H9 (cell line): ENCODE data around the gene ZNF160. TPM values are rescaled to one million over a fixed set of nuclear protein-coding genes. Genes with fewer than 3 reads are reported as not detected.

ENCODE experiments used
- DNase-seq: peaks from one replicate; pipeline ENCODE4 v3.0.0-alpha.2; 2017
- H2AFZ ChIP-seq: one replicate; pipeline ENCODE4 v1.6.1; 2013; ENCODE audit warnings: mild to moderate bottlenecking, low read length, control low read depth, moderate library complexity
- H2AK5ac ChIP-seq: 2 replicates; pipeline ENCODE4 v1.6.1; 2013; ENCODE audit warnings: low read length, control low read depth, mixed read lengths; ENCODE audit not compliant: insufficient read length
- H2BK120ac ChIP-seq: one replicate; pipeline ENCODE4 v1.6.1; 2013; ENCODE audit warnings: low read depth, mild to moderate bottlenecking, low read length, control low read depth, inconsistent platforms; ENCODE audit not compliant: poor library complexity, severe bottlenecking
- H2BK12ac ChIP-seq: 2 replicates; pipeline ENCODE4 v1.6.1; 2013; ENCODE audit warnings: low read length, control low read depth, mixed read lengths, low read depth; ENCODE audit not compliant: insufficient read length
- H2BK15ac ChIP-seq: 2 replicates; pipeline ENCODE4 v1.6.1; 2013; ENCODE audit warnings: low read depth, low read length, control low read depth
- H2BK20ac ChIP-seq: one replicate; pipeline ENCODE4 v1.6.1; 2013; ENCODE audit warnings: low read depth, mild to moderate bottlenecking, low read length, control low read depth, inconsistent platforms; ENCODE audit not compliant: poor library complexity, severe bottlenecking
- H2BK5ac ChIP-seq: 2 replicates; pipeline ENCODE4 v1.6.1; 2013; ENCODE audit warnings: low read length, control low read depth, mixed read lengths; ENCODE audit not compliant: insufficient read length
- H3K14ac ChIP-seq: 2 replicates; pipeline ENCODE4 v1.6.1; 2013; ENCODE audit warnings: low read length, control low read depth; ENCODE audit not compliant: insufficient read depth
- H3K18ac ChIP-seq: 2 replicates; pipeline ENCODE4 v1.6.1; 2013; ENCODE audit warnings: low read depth, mild to moderate bottlenecking, mixed read lengths, low read length, control low read depth; ENCODE audit not compliant: insufficient read length
- H3K23ac ChIP-seq: 2 replicates; pipeline ENCODE4 v1.6.1; 2013; ENCODE audit warnings: low read length, control low read depth, mixed read lengths, low read depth; ENCODE audit not compliant: insufficient read length
- H3K23me2 ChIP-seq: 2 replicates; pipeline ENCODE4 v1.6.1; 2013; ENCODE audit warnings: low read depth, mild to moderate bottlenecking, mixed read lengths, low read length, control low read depth; ENCODE audit not compliant: insufficient read length, poor library complexity, severe bottlenecking
- H3K27ac ChIP-seq: 2 replicates; pipeline ENCODE4 v1.5.1; 2013; ENCODE audit warnings: low read length, control low read depth, mixed read lengths, low read depth; ENCODE audit not compliant: insufficient read length
- H3K27me3 ChIP-seq: 2 replicates; pipeline ENCODE4 v1.6.1; 2013; ENCODE audit warnings: low read length, control low read depth, inconsistent platforms; ENCODE audit not compliant: insufficient read depth
- H3K4ac ChIP-seq: 2 replicates; pipeline ENCODE4 v1.6.1; 2013; ENCODE audit warnings: low read depth, mild to moderate bottlenecking, control low read depth, inconsistent platforms, low read length, moderate library complexity
- H3K4me1 ChIP-seq: 2 replicates; pipeline ENCODE4 v1.6.1; 2013; ENCODE audit warnings: low read length, control low read depth, inconsistent platforms; ENCODE audit not compliant: insufficient read depth
- H3K4me2 ChIP-seq: 2 replicates; pipeline ENCODE4 v1.6.1; 2013; ENCODE audit warnings: low read length, control low read depth, mixed read lengths; ENCODE audit not compliant: insufficient read length, insufficient read depth
- H3K56ac ChIP-seq: 2 replicates; pipeline ENCODE4 v1.6.1; 2013; ENCODE audit warnings: low read depth, mild to moderate bottlenecking, mixed read lengths, low read length, control low read depth; ENCODE audit not compliant: insufficient read length
- H3K79me1 ChIP-seq: 2 replicates; pipeline ENCODE4 v1.6.1; 2013; ENCODE audit warnings: low read depth, mild to moderate bottlenecking, moderate library complexity, low read length, control low read depth, inconsistent platforms; ENCODE audit not compliant: insufficient read depth, poor library complexity, severe bottlenecking
- H3K79me2 ChIP-seq: 2 replicates; pipeline ENCODE4 v1.6.1; 2013; ENCODE audit warnings: low read length, control low read depth, inconsistent platforms; ENCODE audit not compliant: insufficient read depth
- H3K9ac ChIP-seq: 2 replicates; pipeline ENCODE4 v1.6.1; 2013; ENCODE audit warnings: low read length, control low read depth, mixed read lengths; ENCODE audit not compliant: insufficient read length; ENCODE audit errors: extremely low read depth
- H3K9me3 ChIP-seq: one replicate; pipeline ENCODE4 v1.6.1; 2013; ENCODE audit warnings: low read depth, low read length, inconsistent platforms; ENCODE audit not compliant: control insufficient read depth
- H3T11ph ChIP-seq: one replicate; pipeline ENCODE4 v1.6.1; 2013; ENCODE audit warnings: mild to moderate bottlenecking, low read length, control low read depth, inconsistent platforms
- H4K20me1 ChIP-seq: one replicate; pipeline ENCODE4 v1.6.1; 2013; ENCODE audit not compliant: control insufficient read depth, insufficient read length, insufficient read depth
- H4K5ac ChIP-seq: 2 replicates; pipeline ENCODE4 v1.6.1; 2013; ENCODE audit warnings: low read depth, mild to moderate bottlenecking, mixed read lengths, low read length, control low read depth; ENCODE audit not compliant: insufficient read length
- H4K8ac ChIP-seq: replicated peaks from 2 replicates; pipeline ENCODE4 v1.6.1; 2013; ENCODE audit warnings: low read length, control low read depth, mixed read lengths, low read depth; ENCODE audit not compliant: insufficient read length
- H4K91ac ChIP-seq: 2 replicates; pipeline ENCODE4 v1.6.1; 2013; ENCODE audit warnings: low read depth, mild to moderate bottlenecking, moderate library complexity, mixed read lengths, low read length, control low read depth; ENCODE audit not compliant: insufficient read length
- H3K27ac Mint-ChIP-seq, 3 experiments: 2 replicates in 2 of 3; 3 replicates in 1 of 3; pipeline ENCODE4 v1.8.0; 2020 to 2021; ENCODE audit warnings: mixed read lengths in 3 of 3, mild to moderate bottlenecking in 1 of 3, moderate library complexity in 1 of 3
- H3K27me3 Mint-ChIP-seq: 2 replicates; pipeline ENCODE4 v1.8.0; 2021; ENCODE audit warnings: low read depth, mild to moderate bottlenecking, moderate library complexity, mixed read lengths
- H3K36me3 Mint-ChIP-seq, 3 experiments: 2 replicates in 2 of 3; 3 replicates in 1 of 3; pipeline ENCODE4 v1.8.0; 2020 to 2021; ENCODE audit warnings: low read depth in 3 of 3, mixed read lengths in 3 of 3; ENCODE audit not compliant: insufficient read depth in 1 of 3
- H3K4me1 Mint-ChIP-seq, 2 experiments: 2 replicates each; pipeline ENCODE4 v1.8.0; 2020; ENCODE audit warnings: mixed read lengths in 2 of 2
- H3K4me3 Mint-ChIP-seq, 2 experiments: 2 replicates in 1 of 2; 3 replicates in 1 of 2; pipeline ENCODE4 v1.8.0; 2020 to 2021; ENCODE audit warnings: mild to moderate bottlenecking in 2 of 2, mixed read lengths in 2 of 2, moderate library complexity in 1 of 2
- H3K9me3 Mint-ChIP-seq, 2 experiments: 2 replicates in 1 of 2; 3 replicates in 1 of 2; pipeline ENCODE4 v1.8.0; 2020; ENCODE audit warnings: mild to moderate bottlenecking in 2 of 2, mixed read lengths in 2 of 2, moderate library complexity in 1 of 2
- CTCF ChIP-seq: fragments of 200-600 bp; sonication (generic); conservative IDR thresholded peaks from 3 replicates; pipeline ENCODE4 v1.8.0; 2021; ENCODE audit warnings: antibody characterized with exemption, mild to moderate bottlenecking
- WGBS: extraction: QIAGEN DNeasy Blood & Tissue Kit; methylation state at CpG from one replicate; pipeline ENCODE4 v1.1.7; 2013; ENCODE audit warnings: missing lambda C conversion rate, low lambda C conversion rate, mixed read lengths; ENCODE audit not compliant: insufficient read length; ENCODE audit errors: extremely low coverage; 5-methylcytosine and 5-hydroxymethylcytosine counted together
- total RNA-seq: library from RNA; stranded (reverse); gene quantifications from 2 replicates; pipeline ENCODE4 v1.2.1, GENCODE V29; 2021

Gene ZNF160
- total RNA-seq, 1 experiment from 2014 or later, result 31.1 TPM

DNA sequence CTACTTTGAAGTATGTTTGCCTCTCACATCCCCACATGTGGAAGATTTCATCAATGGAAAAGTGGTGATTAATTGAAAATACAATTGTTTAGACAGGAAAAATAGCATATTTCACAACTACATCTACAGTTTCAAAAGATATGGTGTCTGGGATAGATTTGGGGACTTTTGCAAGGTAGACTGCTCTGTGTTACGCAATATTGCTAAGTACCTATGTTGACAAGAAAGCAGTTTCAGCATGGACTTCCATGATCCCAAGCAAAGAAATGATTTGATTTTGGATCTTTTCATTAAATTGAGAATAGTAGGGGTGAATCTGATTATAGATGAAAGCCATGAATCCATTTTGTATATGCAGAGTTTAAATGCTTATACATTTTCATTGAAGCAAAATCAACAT, 10.5 kb downstream of the ZNF160 start:
- no peak overlapping the region for H2BK20ac ChIP-seq
- no peak overlapping the region for H3T11ph ChIP-seq
- no peak for TF ChIP-seq CTCF
- H3K23me2 ChIP-seq, result no peaks in the 10 kb centered on the region
- H3K27ac ChIP-seq, result no peak overlapping the region
- H3K4ac ChIP-seq, result no peak overlapping the region
- H2BK15ac ChIP-seq, result no peak overlapping the region
- H3K14ac ChIP-seq, result no peak overlapping the region
- no peak overlapping the region for H2AK5ac ChIP-seq
- no peak overlapping the region for H2AFZ ChIP-seq
- H2BK120ac ChIP-seq, result no peak overlapping the region
- no peak overlapping the region for H4K91ac ChIP-seq
- DNase-seq, result no peak
- no peak overlapping the region for H4K5ac ChIP-seq
- no peaks in the 10 kb centered on the region; the same call in 1 of the 2 replicates for H3K4me1 ChIP-seq
- no peak overlapping the region for H3K4me3 Mint-ChIP-seq
- no peaks in the 10 kb centered on the region for H3K27me3 Mint-ChIP-seq
- no peaks in the 10 kb centered on the region for H3K9me3 Mint-ChIP-seq
- no peak overlapping the region for H3K23ac ChIP-seq
- H4K20me1 ChIP-seq, result no peaks in the 10 kb centered on the region
- no peak overlapping the region for H4K8ac ChIP-seq
- no peak overlapping the region for H3K4me2 ChIP-seq
- H3K4me1 Mint-ChIP-seq, result peaks cover 16 to 26% of the 10 kb centered on the region in 2 experiments
- H3K36me3 Mint-ChIP-seq, result peaks cover 29 to 46% (median 33%) of the 10 kb centered on the region in 3 experiments
- H2BK5ac ChIP-seq, result no peak overlapping the region
- H3K9me3 ChIP-seq, result no peaks in the 10 kb centered on the region
- H3K56ac ChIP-seq, result no peak overlapping the region
- H3K27me3 ChIP-seq, result no peaks in the 10 kb centered on the region
- WGBS, result no CpG with 5 or more reads among the region's 1 CpG
- H2BK12ac ChIP-seq, result no peak overlapping the region
- no peak overlapping the region for H3K9ac ChIP-seq
- H3K27ac Mint-ChIP-seq, result no peak overlapping the region
- no peak overlapping the region for H3K18ac ChIP-seq
- peaks cover 12% of the 10 kb centered on the region for H3K79me1 ChIP-seq
- no peaks in the 10 kb centered on the region; the same call in 1 of the 2 replicates for H3K79me2 ChIP-seq
